NT2/D1 (cell line): Measurements from ENCODE around the gene GTF2H2C.
"Not testable (repeated sequence)": the region's sequence is repeated elsewhere in the genome, so short reads cannot be mapped to it uniquely, and the experiment has no call there.

ENCODE experiments used
- DNase-seq: peaks from one replicate; pipeline ENCODE4 v3.0.0-alpha.2; 2011; ENCODE audit warnings: low read depth, low spot score
- H3K27me3 ChIP-seq: 2 replicates; pipeline ENCODE4 v1.6.0; 2011; ENCODE audit warnings: mild to moderate bottlenecking; ENCODE audit not compliant: insufficient read length, insufficient read depth
- H3K36me3 ChIP-seq: 2 replicates; pipeline ENCODE4 v1.6.1; 2011; ENCODE audit warnings: mild to moderate bottlenecking, low read length, mixed read lengths; ENCODE audit not compliant: insufficient read depth, insufficient read length
- H3K4me1 ChIP-seq: 2 replicates; pipeline ENCODE4 v1.5.1; 2011; ENCODE audit not compliant: insufficient read depth, insufficient read length
- H3K4me3 ChIP-seq: 2 replicates; pipeline ENCODE4 v1.5.1; 2011; ENCODE audit warnings: low read depth; ENCODE audit not compliant: insufficient read length
- H3K9ac ChIP-seq: 2 replicates; pipeline ENCODE4 v1.6.0; 2011; ENCODE audit warnings: low read depth; ENCODE audit not compliant: insufficient read length
- H3K9me3 ChIP-seq: 2 replicates; pipeline ENCODE4 v1.5.1; 2011; ENCODE audit warnings: mild to moderate bottlenecking, low read length; ENCODE audit not compliant: insufficient read depth

GTF2H2C gene

GRCh38 chr5:69542838-69543618 lies 17.0 kb upstream of the GTF2H2C start:
- not testable (repeated sequence) for H3K9me3 ChIP-seq, DNase-seq, H3K4me3 ChIP-seq, H3K4me1 ChIP-seq, H3K9ac ChIP-seq, H3K36me3 ChIP-seq, H3K27me3 ChIP-seq

- H3K27me3 ChIP-seq, DNase-seq, H3K36me3 ChIP-seq: not testable (repeated sequence)
These were observed 15.4 kb upstream of the GTF2H2C start for GRCh38 chr5:69544602-69545001.

GRCh38 chr5:69560587-69561431 lies 818 bp downstream of the GTF2H2C start:
- not testable (repeated sequence) for H3K36me3 ChIP-seq, H3K27me3 ChIP-seq, DNase-seq, H3K9me3 ChIP-seq, H3K4me1 ChIP-seq, H3K9ac ChIP-seq
- peak overlapping the region; percentile 18 for H3K4me3 ChIP-seq

More at GRCh38 chr5:69544602-69545001, 15.4 kb upstream of the GTF2H2C start:
- not testable (repeated sequence) for H3K9me3 ChIP-seq, H3K9ac ChIP-seq, H3K4me3 ChIP-seq, H3K4me1 ChIP-seq

- H3K4me3 ChIP-seq, H3K36me3 ChIP-seq, H3K4me1 ChIP-seq, H3K9ac ChIP-seq, H3K9me3 ChIP-seq, DNase-seq, H3K27me3 ChIP-seq: not testable (repeated sequence)
These were observed 6.2 kb downstream of the GTF2H2C start for GRCh38 chr5:69566172-69566571.

- H3K27me3 ChIP-seq, H3K36me3 ChIP-seq, H3K4me1 ChIP-seq, H3K9ac ChIP-seq, DNase-seq, H3K9me3 ChIP-seq, H3K4me3 ChIP-seq: not testable (repeated sequence)
These were observed 8.1 kb downstream of the GTF2H2C start for GRCh38 chr5:69568072-69568471.

GRCh38 chr5:69583356-69583755 lies 23.4 kb downstream of the GTF2H2C start:
- not testable (repeated sequence) for H3K4me1 ChIP-seq, H3K9ac ChIP-seq, H3K36me3 ChIP-seq, H3K9me3 ChIP-seq, H3K27me3 ChIP-seq, DNase-seq, H3K4me3 ChIP-seq

- H3K4me1 ChIP-seq, H3K27me3 ChIP-seq: not testable (repeated sequence)
These were observed 36.3 kb downstream of the GTF2H2C start for GRCh38 chr5:69596114-69596840.

GRCh38 chr5:69601947-69602346 lies 42.0 kb downstream of the GTF2H2C start:
- not testable (repeated sequence) for H3K27me3 ChIP-seq, H3K9me3 ChIP-seq, H3K4me3 ChIP-seq, DNase-seq, H3K4me1 ChIP-seq, H3K9ac ChIP-seq, H3K36me3 ChIP-seq

More at GRCh38 chr5:69596114-69596840, 36.3 kb downstream of the GTF2H2C start:
- not testable (repeated sequence) for H3K9me3 ChIP-seq, DNase-seq, H3K36me3 ChIP-seq, H3K9ac ChIP-seq, H3K4me3 ChIP-seq

- H3K9ac ChIP-seq, H3K4me3 ChIP-seq, H3K9me3 ChIP-seq, H3K27me3 ChIP-seq, H3K4me1 ChIP-seq, DNase-seq, H3K36me3 ChIP-seq: not testable (repeated sequence)
These were observed 46.8 kb downstream of the GTF2H2C start for GRCh38 chr5:69606839-69607238.

GRCh38 chr5:69607750-69608149 lies 47.8 kb downstream of the GTF2H2C start:
- H3K4me3 ChIP-seq, H3K27me3 ChIP-seq, H3K4me1 ChIP-seq, H3K9me3 ChIP-seq, H3K9ac ChIP-seq, H3K36me3 ChIP-seq, DNase-seq: not testable (repeated sequence)

- not testable (repeated sequence) for H3K4me3 ChIP-seq, H3K9ac ChIP-seq, H3K9me3 ChIP-seq, H3K4me1 ChIP-seq, H3K36me3 ChIP-seq, DNase-seq, H3K27me3 ChIP-seq
These were observed 49.0 kb downstream of the GTF2H2C start for GRCh38 chr5:69608861-69609496.
